Cardiac septum (tissue), 1 donor: ENCODE results near the gene RNF208. TPM values are rescaled to one million over a fixed set of nuclear protein-coding genes. Genes with fewer than 3 reads are reported as not detected.
"Not testable (repeated sequence)": the region's sequence is repeated elsewhere in the genome, so short reads cannot be mapped to it uniquely, and the experiment has no call there.

Experiments
- DNase-seq: peaks from one replicate; pipeline ENCODE4 v3.0.0-alpha.2; 2020; ENCODE audit warnings: low spot score
- intact Hi-C: fragments of 100-400 bp; cut with DNase I; formaldehyde crosslinking; loops from one replicate; pipeline ENCODE4 v1.14.0; 2022
- total RNA-seq: library from RNA; stranded (reverse); fragmentation: NEBNext Ultra II Directional; extraction: Animal tissue kit (Norgen Biotek cat#: 25700); gene quantifications from one replicate; pipeline ENCODE4 v1.2.1, GENCODE V29; 2021
- donor health status: DM: no; HTN: no; CAD: no.

RNF208 gene
- total RNA-seq, 1 donor from 2014 or later, result 22.2 TPM

- DNase-seq, result peak; percentile 87
- intact Hi-C loops, result loop anchor here (2.0 kb wide), 1 partner anchor 13 kb away; the partner anchor contains the start of gene NELFB
Observed at GRCh38 chr9:137241490-137242268, 19.6 kb upstream of the RNF208 start.

GRCh38 chr9:137240841-137241489, 18.9 kb upstream of the RNF208 start, which contains the start of gene TUBB4B:
TUBB4B (plus strand) TSS chr9:137241287; CDS start chr9:137241361, 74 bp downstream.
- intact Hi-C loops, result loop anchor here (1.0 to 2.0 kb wide), 2 partner anchors 14 to 167 kb away; partner anchors contain the start of gene NELFB
- peak; percentile 99 for DNase-seq

GRCh38 chr9:137240318-137240840, 18.3 kb upstream of the RNF208 start:
- peak; percentile 87 for DNase-seq
- intact Hi-C loops, result loop anchor here (1.0 to 2.0 kb wide), 2 partner anchors 14 to 168 kb away; partner anchors contain the start of gene NELFB

- DNase-seq, result not testable (repeated sequence)
- intact Hi-C loops, result loop anchor here (1.0 to 2.0 kb wide), 3 partner anchors 15 to 169 kb away; partner anchors contain the start of genes CYSRT1 and NELFB
Observed at GRCh38 chr9:137239541-137240200, 17.6 kb upstream of the RNF208 start.

GRCh38 chr9:137237759-137238726, 16.0 kb upstream of the RNF208 start:
- intact Hi-C loops, result loop anchor here (2.0 kb wide), 1 partner anchor 13 kb away; the partner anchor contains the start of gene CYSRT1

GRCh38 chr9:137236936-137237421, 14.9 kb upstream of the RNF208 start:
- no peak for DNase-seq
- intact Hi-C loops, result no loop called here

More at GRCh38 chr9:137237759-137238726, 16.0 kb upstream of the RNF208 start:
- no peak for DNase-seq

GRCh38 chr9:137236238-137236935, 14.3 kb upstream of the RNF208 start:
- intact Hi-C loops, result no loop called here
- peak; percentile 94 for DNase-seq

- DNase-seq, result no peak
- intact Hi-C loops, result no loop called here
Observed at GRCh38 chr9:137235424-137236237, 13.6 kb upstream of the RNF208 start.

GRCh38 chr9:137234758-137235423, 12.9 kb upstream of the RNF208 start:
- intact Hi-C loops, result no loop called here
- no peak for DNase-seq

- intact Hi-C loops, result no loop called here
- DNase-seq, result no peak
Observed at GRCh38 chr9:137234055-137234697, 12.1 kb upstream of the RNF208 start.

- DNase-seq, result no peak
- intact Hi-C loops, result no loop called here
Observed at GRCh38 chr9:137233143-137233980, 11.3 kb upstream of the RNF208 start.

- DNase-seq, result no peak
- intact Hi-C loops, result no loop called here
Observed at GRCh38 chr9:137232510-137232909, 10.5 kb upstream of the RNF208 start.

- intact Hi-C loops, result no loop called here
- no peak for DNase-seq
Observed at GRCh38 chr9:137232101-137232500, 10.1 kb upstream of the RNF208 start.

GRCh38 chr9:137231372-137232039, 9.5 kb upstream of the RNF208 start:
- DNase-seq, result no peak
- intact Hi-C loops, result no loop called here
